GM18873 (cell line): ENCODE measurements around the gene TBC1D8.

Experiments used
- ATAC-seq: cut with Tn5 transposase; IDR thresholded peaks from one replicate; pipeline ENCODE4 v1.9.1; 2021; ENCODE audit warnings: mild to moderate bottlenecking, moderate library complexity, moderate number of reproducible peaks; ENCODE audit not compliant: unreplicated experiment, low FRiP score

The TBC1D8 gene

DNA sequence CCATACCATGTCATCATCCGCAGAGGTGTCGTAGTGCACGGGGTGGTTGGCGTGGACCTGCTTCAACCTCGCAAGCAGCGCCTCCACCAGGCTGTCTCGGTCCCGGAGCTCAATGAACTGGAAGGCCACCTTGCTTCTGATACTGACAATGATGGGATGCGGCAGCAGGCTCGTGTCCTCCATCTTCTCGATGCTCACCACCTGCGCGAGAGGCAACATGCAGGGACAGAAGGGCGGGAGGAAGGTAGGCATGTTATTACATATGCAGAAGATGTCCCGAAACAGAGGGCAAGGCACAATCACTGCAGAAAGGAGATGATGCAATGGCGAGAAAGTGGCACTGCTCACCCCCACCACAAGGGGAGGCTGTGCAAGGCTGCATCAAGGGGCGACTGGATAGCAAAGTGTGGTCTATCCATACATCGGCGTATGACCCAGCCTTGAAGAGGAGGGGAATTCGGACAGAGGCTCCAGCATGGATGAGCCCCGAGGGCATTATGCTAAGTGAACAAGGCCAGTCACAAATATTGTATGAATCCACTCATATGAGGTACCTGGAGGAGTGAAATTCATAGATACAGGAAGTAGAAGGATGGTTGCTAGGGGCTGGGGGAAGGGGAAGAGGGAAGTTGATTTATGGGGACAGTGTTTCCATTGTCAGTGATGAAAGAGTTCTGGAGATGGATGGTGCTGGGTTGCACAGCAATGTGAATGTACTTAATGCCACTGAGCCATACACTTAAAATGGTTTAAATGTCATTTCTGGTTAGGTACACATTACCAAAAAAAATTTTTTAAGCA, 112.5 kb downstream of the TBC1D8 start:
- ATAC-seq = no peak

DNA sequence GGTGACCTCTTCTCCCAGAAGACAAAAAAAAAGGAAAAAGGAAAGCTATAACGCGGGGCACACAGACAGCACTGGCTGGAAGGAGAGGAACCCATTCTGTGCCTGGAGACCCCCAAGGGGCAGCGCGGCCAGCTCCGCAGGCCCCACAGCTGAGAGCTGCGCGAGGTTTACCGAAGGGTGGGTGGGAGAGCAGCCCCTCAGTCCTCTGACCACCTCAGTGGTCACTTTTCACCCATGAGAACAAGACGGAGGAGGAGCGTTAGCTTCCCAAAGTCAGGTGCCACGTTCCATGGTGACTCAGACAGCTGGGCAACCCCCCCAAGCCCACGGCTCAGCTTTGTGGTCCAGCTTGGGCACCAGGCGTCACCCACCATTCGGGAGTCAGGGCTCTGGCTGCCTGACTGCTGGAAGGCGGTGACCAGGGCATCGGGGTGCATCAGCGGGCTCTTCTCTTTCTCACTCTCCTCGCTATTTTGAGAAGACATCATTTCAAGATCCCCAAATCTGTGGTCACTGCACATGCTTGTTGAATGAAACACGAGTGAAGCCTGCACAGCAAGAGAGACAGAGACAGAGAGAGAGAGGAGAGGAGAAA, 113.9 kb downstream of the TBC1D8 start:
- no peak for ATAC-seq

DNA sequence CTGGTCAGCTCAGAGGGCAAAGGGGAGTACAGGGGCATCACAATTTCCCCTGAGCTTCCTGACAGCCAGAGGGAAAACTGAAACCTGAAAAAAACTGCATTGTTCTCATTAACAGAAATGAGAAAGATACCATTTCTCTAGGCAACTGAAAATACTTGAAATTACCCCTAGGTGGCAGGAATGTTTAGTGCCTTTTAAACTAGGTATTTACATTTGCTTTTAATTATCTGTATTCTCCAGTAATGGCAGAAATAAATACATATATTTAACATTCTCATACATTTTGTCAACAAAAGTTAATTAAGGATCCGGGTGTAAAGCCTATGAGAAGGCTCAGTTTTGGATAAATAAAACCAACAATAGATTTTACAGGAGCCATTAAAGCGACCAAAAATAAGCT, 114.6 kb downstream of the TBC1D8 start:
- no peak for ATAC-seq

DNA sequence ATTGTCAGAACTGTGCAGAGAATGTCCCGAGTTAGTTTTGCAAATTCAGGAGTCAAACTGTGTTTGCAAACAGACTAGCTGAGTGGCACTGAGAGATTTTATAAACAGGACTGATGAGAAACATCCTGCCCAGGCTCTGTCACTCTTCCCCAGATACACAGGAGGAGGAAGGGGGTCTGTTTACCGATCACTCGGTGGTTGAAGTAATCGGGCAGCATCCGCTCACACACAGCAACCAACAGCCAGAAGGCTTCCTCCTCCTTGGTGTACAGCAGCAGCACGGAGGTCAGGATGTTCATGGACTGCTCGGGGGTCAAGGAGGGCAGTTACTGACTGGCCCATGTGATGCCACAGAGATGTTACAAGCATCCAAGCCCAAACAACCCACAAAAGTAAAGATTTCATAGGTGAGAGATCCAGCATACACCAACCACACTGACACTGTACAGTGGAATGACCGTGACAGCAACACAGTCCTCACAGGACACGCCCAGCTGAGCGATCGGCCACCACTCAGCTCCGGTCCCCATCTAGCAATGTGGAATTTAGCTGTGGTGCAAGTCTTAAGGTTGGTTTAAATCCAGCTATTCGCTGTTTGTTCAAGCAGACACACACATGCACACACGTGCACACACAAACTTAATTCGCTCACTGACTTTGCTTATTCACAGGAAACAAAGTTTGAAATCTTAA, 119.0 kb downstream of the TBC1D8 start:
- no peak for ATAC-seq

DNA sequence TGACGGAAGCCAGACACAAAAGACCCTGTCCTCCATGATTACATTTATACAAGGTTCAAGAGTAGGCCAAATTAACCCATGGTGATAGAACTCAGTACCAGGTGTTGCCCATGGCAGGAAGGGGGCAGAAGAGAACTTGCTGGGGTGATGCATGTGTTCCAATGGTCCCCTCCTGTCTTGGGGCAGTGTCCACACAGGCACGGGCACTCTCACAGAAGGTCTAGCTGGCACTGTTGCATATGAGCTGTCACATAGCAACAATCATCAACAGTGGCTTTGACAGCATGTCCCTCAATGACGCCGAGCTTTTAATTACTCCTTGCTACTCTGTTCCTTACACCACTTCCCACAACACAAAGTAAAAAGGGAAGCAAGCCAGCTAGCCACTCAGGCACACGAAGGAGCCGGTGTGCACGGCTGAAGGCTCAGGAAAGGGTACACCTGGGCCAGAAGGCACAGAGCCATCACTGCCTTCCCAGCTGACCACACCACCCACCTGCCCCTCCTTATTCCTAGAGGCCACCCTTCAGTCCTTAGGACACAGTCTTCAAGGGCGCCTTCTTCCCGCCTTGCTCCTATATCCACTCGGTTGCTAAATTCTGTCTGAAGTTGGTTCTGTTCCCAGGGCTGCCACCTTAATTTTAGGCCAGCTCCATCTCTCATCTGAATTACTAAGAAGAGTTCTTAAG, 120.2 kb downstream of the TBC1D8 start:
- no peak for ATAC-seq

DNA sequence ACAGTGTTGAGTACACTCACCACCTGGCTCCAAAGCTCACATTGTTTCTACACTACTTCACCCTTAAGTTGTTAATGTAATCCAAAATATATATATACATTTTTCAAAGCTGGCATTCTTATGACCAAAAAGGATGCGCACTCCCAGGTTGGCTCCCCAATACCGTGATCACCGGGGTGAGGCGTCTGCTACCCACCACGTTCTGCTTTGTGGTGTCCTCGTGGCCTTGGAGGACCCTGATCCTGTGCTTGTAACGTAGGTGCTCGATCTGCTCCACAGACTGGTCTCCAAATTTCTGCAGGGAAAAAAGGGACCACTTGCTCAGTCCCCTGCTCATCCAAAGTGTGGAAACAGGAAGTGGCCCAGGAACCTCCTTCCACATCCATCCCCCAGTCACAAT, 123.3 kb downstream of the TBC1D8 start:
- ATAC-seq = no peak

DNA sequence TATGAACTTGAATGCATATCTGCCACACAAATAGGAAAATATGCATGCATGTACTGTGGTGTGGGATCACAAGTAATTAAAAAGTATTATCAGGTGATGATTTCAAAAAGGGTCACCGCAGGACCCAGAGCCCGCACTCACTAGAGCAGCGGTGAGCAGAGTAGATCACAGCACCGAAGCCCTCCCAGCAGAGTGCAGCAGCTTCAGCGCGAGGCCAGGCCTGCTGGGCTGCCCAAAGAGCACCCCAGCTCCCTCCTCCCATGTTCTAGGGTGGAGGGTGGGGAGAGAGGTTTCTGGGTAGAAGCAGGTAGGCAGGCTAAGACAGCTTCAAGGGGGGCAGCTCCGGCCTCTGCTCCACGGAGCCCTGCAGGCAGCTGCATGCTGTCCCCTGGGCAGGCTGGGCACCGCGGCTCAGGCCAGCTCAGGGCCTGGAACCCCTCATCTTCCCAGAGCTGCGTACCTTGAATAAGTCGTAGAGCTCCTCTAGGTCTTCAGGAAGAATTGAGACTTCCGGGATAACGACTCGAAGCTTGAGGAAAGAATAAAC, 124.2 kb downstream of the TBC1D8 start:
- ATAC-seq = no peak

DNA sequence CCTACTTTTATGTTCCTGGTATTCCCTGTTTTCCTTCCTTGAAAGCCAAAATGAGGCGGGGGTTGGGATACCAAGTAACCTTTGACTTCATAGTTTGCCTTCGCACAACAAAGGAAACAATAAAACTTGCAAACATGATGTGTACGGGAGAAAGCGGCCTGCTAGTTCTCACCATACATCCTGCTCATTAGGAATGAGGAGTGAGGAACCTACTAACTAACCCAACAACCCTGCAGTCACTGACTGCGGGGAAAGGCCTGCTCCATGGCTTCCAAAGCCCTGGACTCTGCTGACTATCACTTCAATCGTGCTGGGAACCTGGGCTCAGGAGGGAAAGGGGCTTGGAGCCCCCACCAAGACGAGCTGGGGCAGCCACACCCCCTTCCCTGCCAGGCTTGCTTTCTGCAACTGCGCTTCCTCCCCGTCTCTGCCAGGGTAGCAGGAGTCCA, 124.9 kb downstream of the TBC1D8 start:
- no peak for ATAC-seq

DNA sequence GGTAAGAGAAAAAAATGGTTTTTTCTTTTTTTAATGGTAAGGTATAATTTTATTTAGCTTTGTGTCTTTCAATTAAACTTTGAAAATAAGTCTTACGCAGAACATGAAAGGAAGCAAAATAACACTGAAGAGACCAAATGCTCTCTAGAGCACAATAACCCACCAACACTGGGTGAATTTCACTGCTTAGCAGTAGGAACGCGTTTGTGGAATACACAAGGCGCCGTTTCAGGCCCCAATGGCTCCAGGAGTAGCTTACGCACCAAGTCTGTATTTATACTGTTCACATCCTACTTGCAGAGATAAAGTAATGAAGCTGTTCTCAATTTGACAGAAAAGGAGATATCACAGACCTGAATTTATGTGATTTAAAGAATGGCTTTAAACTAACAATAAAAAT, 125.6 kb downstream of the TBC1D8 start:
- no peak for ATAC-seq

DNA sequence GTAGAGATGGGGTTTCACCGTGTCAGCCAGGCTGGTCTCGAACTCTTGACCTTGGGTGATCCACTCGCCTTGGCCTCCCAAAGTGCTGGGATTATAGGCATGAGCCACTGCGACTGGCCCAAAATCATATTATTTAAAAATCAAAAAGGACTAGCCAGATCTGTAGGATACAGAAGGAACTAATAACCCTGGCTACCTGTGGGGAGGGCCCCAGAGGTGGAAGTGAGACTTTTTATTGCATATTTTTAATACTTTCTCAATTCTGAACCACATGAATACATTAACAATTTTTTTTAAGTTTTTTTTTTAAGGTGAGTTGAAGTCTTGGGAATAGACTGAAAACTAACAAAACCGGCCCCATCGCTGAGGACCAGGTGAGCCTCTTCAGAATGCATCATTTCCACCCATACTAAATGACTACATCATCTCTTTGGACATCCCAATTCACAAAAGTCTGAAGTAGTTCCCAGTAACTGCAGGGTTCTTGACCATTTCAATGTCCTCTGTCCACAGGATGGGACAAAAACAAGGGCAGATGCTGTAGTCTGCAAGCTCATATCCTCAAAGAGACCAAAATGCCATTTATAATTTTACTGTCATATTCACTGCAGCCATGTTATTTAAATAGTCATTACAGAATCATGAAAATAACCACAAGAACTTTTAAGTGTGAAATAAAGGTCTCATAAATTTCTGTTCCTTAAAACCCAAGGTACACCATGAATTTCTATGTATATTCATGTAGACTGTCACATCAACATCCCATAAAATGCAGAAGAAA, 127.7 kb downstream of the TBC1D8 start:
- ATAC-seq = no peak

DNA sequence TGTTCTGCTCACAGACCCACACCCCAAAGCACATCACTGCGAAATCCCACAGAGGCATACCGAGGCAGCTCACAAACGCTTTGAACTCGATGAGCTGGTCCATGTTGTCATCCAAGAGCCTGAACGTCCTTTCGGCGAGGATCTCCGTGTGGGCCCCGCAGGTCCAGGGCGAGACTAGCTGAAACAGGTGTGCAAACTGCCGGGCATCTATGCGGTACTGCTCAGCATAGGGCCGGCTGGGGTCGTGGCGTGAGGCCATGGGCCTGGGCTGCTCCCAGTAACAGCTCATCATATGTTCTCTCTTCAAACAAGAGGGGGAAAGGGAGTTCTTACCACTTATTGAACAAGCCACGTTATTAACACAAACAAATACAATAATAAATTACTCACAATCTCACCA, 129.0 kb downstream of the TBC1D8 start:
- no peak for ATAC-seq

DNA sequence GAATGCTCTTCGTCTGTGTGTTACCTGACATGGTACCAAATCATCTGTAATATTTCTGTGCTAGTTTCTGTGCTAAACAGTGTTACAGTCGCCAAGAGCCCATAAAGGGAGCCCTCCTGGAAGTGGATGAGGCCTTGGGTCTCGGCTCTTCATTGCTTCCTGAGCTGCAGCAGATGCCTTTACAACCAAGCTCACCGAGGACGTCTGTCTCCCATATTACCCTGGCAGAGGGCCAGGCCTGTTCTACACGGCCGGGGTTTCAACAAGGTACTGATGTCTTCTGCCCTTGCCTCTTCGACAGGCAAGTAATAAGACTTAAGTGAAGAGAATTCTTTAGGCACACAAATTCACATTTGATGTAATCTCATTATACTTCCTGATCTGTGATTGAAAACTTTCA, 132.2 kb downstream of the TBC1D8 start:
- ATAC-seq = no peak

DNA sequence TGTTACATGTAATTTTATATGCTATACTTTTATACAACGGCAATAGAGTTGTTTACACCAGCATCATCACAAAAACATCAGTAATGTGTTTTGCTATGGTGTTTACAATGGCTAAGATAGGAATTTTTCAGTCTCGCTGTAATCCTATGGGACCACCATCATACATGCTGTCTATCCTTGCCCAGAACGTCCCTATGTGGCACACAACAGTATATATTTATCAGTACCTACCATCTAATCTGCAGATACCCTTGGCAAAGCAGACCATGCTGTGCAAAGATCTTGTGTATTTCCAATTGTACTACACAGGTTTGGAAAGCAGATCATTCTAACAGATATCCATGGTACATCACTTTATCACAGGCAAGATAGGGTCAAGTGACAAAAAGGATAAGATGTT, 133.8 kb downstream of the TBC1D8 start:
- ATAC-seq = no peak

DNA sequence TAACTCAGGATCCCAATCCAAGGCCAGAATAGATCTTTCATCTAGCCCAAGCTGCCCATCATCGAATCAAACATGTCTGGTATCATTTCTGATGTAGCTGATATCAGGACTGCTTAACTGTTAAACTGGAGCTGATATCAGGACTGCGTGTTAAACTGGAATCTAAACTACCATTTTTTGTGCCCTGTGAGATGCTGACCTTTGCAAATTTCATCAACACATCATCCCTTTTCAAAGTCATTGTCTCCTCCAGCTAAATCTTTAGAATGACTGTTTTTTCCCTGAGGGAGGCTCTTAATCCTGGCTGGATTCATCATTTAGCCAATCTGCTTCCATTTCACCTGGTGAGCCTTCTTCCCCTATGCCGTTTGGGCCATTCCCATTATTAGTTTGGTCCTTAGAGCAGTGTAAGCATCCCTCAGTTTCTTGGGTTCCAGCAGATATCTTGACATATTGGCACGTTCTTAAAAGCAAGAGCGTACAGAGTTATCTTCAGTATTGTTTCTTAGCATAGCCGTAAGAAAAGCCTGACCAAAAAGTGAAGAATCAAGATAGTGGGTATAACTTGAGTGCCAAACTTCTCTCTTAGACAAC, 136.8 kb downstream of the TBC1D8 start:
- ATAC-seq = no peak

DNA sequence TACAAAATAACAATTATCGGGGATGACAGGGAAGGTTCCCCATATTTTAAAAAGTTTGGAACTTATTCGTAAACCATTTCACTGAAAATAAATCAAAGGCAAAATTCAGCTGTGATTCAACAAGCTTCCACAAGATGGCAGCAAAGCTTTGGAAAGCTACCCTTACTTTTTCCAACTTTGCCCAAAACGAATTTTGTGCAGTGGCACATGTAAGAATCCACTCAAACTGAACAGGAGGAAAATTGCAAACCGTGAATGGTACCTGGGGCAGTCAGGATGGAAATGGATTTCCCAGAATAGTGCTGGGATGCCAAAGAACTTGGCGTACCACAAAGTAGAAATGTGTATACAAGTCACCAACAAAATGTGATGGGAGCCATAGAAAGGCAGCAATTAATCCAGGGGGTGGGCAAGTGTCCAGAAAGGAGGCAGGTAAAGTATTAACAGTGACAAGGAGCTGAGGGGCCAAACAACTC, 138.4 kb downstream of the TBC1D8 start:
- no peak for ATAC-seq

DNA sequence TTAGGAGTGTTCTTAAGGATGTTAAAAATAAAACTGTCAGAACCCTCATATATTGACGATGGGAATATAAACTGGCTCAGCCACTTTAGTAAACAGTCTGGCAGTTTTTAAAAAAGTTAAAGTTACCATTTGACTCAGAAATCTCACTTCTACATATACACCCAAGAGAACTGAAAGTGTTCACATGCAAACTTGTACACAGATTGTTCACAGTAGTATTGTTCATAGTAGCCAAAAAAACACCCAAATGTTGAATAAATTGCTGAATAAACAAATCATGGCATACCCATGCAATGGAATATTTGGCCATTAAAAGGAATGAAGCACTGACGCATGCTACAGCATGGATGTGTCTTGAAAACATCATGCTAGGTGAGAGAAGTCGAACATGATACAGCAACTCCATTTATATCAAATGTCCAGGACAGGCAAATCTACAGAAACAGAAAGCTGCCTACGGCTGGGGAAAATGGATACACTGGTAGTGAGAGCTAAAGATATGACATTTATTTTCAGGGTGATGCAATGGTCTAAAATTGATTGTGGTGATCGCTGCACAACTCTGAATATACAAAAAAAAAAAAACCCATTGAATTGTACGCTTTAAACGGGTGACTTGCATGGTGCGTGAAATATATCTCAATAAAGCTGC, 139.0 kb downstream of the TBC1D8 start:
- ATAC-seq = peak; percentile 81

DNA sequence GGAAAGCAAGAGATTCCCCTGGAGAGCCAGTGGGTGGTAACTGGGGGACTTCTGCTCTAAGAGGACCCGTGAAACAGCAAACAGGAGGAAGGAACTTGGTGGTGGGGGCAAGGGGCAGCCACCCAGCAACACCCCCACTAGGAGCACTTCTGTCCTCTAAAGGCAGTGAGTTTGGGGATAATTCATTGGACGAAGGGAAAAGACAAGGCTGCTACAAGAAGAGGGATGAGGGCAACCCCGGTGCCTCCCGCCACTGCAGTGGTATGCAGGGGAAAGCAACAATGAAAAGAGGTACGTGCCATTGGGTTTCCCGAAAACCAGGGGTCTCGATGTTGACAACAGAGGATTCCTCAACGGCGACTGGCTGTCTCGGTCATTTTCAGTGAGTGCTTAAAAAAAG, 140.0 kb downstream of the TBC1D8 start:
- no peak for ATAC-seq

DNA sequence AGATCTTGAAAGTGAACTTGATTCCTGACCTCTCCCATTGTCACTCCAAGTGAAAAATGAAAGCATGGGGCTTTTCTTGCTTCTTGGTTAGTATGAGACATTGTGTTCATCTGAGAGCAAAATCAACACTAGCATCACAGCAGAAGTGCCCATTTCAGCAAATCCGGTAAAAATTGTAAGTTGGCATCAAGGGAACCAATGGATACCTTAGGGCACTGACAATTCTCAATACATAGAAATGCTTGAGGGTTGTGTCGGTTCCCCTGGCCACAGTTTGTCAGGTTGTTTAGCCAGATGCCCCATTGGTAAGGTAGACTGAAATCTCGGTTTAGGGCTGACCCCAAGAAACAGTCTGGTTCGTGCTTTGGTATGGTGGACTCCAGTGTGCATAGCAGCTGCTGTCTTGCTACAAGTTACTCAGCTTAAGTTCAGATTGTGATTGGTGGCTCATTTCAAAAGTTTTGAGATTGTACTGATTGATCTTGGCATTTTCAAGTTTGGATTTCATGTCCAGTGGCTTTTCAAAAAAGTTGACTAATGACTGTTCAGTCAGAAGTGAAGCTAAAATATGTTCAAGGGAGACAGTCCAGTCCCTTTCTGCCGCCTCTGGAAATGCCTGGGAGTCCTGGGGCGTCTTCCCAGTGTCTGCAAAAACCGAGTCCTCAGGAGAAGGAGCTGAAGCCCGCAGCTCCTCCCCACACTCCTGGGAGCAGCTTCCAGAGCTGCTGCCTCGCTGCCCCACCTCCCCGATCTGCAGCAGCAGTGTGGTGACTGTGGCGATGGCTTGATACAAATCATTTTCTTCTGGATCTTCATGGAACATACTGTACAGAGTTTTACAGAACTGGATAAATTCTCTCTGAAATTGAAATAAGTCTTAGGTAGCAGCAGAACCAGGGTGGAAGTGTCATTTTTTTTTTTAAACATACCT, 143.5 kb downstream of the TBC1D8 start:
- ATAC-seq = no peak
